Erythroblast (primary cell): Measurements from ENCODE around the gene CABP5.

Experiments used
- GATA1 ChIP-seq: IDR thresholded peaks from 2 replicates; pipeline ENCODE4 v1.6.1; 2011; ENCODE audit warnings: low read depth, mild to moderate bottlenecking, control low read depth, low read length, moderate library complexity
- POLR2A ChIP-seq: IDR thresholded peaks from 2 replicates; pipeline ENCODE4 v1.6.1; 2011; ENCODE audit warnings: mild to moderate bottlenecking, low read length

DNA sequence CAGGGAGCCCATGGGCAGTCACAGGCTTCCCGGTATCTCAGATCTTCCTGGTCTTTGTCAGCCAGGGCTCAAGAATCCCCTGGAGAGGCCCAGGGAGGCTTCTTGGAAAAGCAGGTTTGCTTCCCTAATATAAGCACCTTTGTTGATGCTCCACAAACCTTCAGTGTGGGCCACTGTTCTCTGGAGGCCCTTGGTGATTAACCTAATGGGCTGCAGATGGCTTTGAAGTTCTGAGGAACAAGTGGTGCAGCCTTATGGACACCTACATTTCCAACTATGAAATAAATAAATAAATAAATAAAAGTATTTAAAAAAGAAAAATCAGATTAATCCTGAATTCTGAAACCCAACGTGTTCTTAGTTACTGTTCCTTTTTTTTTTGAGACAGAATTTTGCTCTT, 51.8 kb downstream of the CABP5 start, which contains the start of gene BSPH1:
- TF ChIP-seq POLR2A (no peak), GATA1 (no peak)
